Activated T-helper 17 cell treated with anti-CD3 and anti-CD28 coated beads, Interleukin-2, amount 50 U/mL, for 72 hours (primary cell): ENCODE measurements around the gene ZNF329. TPM values are rescaled to one million over a fixed set of nuclear protein-coding genes. Genes with fewer than 3 reads are reported as not detected.

Experiments used
- ATAC-seq: fragments of 150-1000 bp; cut with Tn5 transposase; replicated peaks from 2 replicates; pipeline ENCODE4 v1.10.0; 2021; ENCODE audit warnings: mild to moderate bottlenecking, moderate library complexity
- H3K27ac Mint-ChIP-seq: one replicate; pipeline ENCODE4 v1.8.0; 2022; ENCODE audit warnings: mixed read lengths
- H3K27me3 Mint-ChIP-seq: one replicate; pipeline ENCODE4 v1.8.0; 2022; ENCODE audit warnings: mixed read lengths
- H3K36me3 Mint-ChIP-seq: one replicate; pipeline ENCODE4 v1.8.0; 2022; ENCODE audit warnings: low read depth, mild to moderate bottlenecking, mixed read lengths
- H3K4me1 Mint-ChIP-seq: one replicate; pipeline ENCODE4 v1.8.0; 2022; ENCODE audit warnings: mixed read lengths
- H3K4me3 Mint-ChIP-seq: one replicate; pipeline ENCODE4 v1.8.0; 2022; ENCODE audit warnings: mild to moderate bottlenecking, mixed read lengths
- H3K9me3 Mint-ChIP-seq: one replicate; pipeline ENCODE4 v1.8.0; 2022; ENCODE audit warnings: mixed read lengths
- total RNA-seq, 2 donors: library from RNA; stranded (reverse); gene quantifications; one replicate each; pipeline ENCODE4 v1.2.3, GENCODE V29; 2022

Gene ZNF329
- 1 to 10 TPM; 3.8 to 7.0 TPM for total RNA-seq

DNA sequence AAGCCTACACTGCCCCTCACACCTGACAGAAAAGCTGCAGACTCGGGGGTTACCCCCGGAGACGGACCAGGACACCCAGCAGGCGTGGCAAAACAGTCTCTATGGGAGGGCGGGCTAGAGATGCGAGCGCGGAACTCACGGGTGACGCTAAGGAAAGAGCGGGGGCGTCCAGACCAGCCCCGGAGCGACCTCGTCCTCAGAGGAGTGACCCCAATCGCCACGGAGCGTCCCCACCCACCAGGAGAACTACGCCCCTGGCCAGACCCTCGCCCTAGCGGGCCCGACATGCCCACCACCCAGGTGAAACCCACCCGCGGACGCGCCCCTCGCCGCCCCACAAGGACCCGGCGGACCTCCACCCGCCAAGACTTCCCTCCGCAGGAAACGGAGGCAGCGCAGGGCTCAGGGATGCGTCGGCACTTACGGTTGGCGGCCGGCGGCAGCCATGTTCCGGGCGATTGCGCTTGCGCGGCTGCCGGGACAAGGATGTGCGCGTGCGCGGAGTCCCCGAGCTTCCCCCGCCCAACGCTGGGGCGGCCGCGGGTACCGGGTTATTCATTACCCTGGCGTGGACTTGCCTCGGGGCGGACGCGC, at the start of gene ZNF329:
ZNF329 (minus strand) TSS at position 462 of the 594 bp plus-strand sequence. CDS start 21,286 bp downstream, outside the sequence.
- Mint-ChIP-seq H3K36me3 (peaks cover 7% of the 10 kb centered on the region), H3K27ac (peak within 1 kb of the TSS; percentile 58), H3K4me1 (peaks cover 5% of the 10 kb centered on the region), H3K9me3 (no peaks in the 10 kb centered on the region), H3K27me3 (no peaks in the 10 kb centered on the region), H3K4me3 (peak within 1 kb of the TSS; percentile 85)
- peak; percentile 74 for ATAC-seq

DNA sequence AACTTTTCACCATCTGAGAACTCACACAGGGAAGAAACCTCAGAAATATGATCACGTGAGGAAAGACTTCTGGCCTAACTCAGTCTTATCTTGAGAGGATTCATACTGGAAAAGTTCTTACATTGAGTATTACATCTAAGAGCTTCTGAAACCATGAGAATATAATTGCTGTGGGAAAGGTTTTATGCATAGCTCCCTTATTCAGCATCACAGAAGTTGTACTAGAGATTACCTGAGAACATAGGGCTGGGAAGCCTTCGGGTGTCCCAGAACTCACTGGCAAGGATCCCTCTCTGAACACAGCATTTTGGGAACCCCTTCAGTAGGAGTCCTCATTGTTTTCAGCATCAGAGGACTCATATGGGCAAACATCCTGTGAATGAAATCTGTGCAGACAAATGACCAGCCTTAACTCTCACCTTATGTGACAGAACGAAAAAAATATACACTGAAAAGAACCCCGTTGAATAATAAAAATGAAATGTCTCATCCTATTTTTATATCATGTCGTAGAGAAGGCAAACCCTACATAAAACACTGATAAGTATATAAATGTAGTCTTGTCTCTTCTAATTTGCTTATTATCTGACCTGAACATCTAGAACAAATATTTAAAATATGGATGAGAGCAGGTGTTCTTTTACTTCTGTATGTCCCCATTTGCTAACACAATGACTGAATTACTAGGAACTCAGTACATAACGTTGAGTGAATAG, 46.5 kb upstream of the ZNF329 start:
- Mint-ChIP-seq H3K27ac (no peak overlapping the region), H3K36me3 (peaks cover 100% of the 10 kb centered on the region), H3K4me1 (no peaks in the 10 kb centered on the region), H3K9me3 (peaks cover 35% of the 10 kb centered on the region), H3K27me3 (no peaks in the 10 kb centered on the region), H3K4me3 (no peak overlapping the region)
- no peak for ATAC-seq

DNA sequence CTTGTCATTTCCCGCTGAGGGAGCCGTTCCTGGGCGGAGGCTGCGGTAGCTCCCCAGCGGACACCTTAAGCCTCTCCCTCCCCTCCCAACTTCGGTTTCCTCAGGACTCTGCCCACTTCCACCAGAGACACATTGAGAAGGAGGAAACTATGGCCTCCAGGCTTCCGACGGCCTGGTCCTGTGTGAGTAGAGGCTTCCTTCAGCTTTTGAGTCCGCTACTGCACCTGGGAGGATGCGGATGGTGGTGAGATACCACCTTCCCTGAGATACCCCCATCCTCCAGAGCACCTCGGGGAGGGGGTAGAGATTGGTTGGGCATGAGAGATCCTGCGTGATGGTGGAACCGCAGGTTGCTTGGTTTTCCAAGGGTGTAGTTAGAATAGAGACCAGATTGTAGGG, 33.2 kb upstream of the ZNF329 start:
- Mint-ChIP-seq H3K4me3 (peak overlapping the region; percentile 94), H3K9me3 (peaks cover 17% of the 10 kb centered on the region), H3K36me3 (peaks cover 78% of the 10 kb centered on the region), H3K27ac (peak overlapping the region; percentile 99), H3K4me1 (peaks cover 12% of the 10 kb centered on the region), H3K27me3 (no peaks in the 10 kb centered on the region)
- no peak for ATAC-seq

DNA sequence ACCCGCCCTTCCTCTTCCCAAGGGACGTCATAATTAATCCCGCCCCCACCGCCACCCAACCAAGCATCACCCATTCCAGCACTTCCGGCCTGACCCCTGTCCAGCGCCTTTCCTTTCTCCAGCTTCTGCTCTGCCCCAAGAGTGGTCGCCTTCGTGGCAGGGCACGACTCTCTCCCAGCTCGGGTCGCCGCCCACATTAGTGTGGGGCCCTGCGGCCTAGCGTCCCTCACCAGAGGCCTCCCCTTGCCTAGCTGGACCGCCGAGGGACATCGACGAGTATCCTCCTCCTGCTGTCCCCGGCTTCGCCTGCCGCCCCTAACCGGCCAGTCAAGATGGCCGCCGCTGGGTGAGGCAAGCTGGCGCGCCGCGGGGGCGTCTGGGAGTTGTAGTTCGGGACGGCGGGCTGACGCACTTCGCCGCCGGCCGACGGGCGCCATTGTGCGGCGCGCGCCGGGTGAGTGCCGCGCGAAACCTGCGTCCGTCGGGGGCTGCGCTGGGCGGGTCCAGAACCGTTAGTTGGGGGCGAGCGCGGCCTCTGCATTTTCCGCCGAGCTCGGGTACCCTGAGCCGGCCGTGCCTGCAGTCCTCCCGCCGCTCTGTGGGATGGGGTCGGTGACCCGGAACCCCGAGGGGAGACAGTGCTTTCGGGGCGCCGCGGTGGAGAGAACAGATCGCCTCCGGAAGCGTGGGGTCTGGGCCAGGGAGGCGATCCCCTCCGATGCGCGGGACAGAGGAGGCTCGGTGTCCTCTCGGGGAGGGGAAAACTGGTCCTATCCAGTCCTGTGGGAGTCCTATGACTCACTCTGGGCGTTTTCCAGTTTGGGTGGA, 32.6 kb upstream of the ZNF329 start, which contains the start of gene ZNF274:
ZNF274 (plus strand) TSS at position 73 of the 828 bp plus-strand sequence. CDS start 905 bp downstream, outside the sequence.
- peak within 1 kb of the TSS; percentile 99 for H3K27ac Mint-ChIP-seq
- peaks cover 72% of the 10 kb centered on the region for H3K36me3 Mint-ChIP-seq
- no peaks in the 10 kb centered on the region for H3K27me3 Mint-ChIP-seq
- peaks cover 12% of the 10 kb centered on the region for H3K4me1 Mint-ChIP-seq
- peaks cover 17% of the 10 kb centered on the region for H3K9me3 Mint-ChIP-seq
- peak within 1 kb of the TSS; percentile 94 for H3K4me3 Mint-ChIP-seq
- ATAC-seq, result peak; percentile 90

DNA sequence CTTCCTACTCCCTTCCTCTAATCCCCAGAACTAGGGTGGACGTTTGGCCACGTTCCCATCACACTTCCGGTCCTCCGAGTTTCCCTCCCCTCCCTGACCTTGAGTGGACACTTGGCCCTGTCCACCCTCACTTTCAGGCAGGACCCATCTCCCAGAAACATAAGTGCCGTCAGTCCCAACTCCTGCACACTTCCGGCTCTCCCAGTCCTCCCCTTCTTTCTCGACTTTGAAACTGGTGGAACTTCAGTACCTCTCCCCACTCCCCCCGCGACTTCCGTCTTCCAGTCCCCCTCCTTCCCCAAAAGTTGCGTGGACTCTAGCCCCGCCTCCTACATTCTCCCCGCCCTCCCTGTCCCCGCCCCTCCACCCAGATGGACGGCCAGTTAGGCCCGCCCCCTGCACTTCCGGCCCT, 32.0 kb upstream of the ZNF329 start:
- H3K9me3 Mint-ChIP-seq, result peaks cover 22% of the 10 kb centered on the region
- peaks cover 66% of the 10 kb centered on the region for H3K36me3 Mint-ChIP-seq
- H3K4me3 Mint-ChIP-seq, result peak overlapping the region; percentile 94
- no peaks in the 10 kb centered on the region for H3K27me3 Mint-ChIP-seq
- no peak for ATAC-seq
- H3K27ac Mint-ChIP-seq, result peak overlapping the region; percentile 99
- H3K4me1 Mint-ChIP-seq, result peaks cover 12% of the 10 kb centered on the region

DNA sequence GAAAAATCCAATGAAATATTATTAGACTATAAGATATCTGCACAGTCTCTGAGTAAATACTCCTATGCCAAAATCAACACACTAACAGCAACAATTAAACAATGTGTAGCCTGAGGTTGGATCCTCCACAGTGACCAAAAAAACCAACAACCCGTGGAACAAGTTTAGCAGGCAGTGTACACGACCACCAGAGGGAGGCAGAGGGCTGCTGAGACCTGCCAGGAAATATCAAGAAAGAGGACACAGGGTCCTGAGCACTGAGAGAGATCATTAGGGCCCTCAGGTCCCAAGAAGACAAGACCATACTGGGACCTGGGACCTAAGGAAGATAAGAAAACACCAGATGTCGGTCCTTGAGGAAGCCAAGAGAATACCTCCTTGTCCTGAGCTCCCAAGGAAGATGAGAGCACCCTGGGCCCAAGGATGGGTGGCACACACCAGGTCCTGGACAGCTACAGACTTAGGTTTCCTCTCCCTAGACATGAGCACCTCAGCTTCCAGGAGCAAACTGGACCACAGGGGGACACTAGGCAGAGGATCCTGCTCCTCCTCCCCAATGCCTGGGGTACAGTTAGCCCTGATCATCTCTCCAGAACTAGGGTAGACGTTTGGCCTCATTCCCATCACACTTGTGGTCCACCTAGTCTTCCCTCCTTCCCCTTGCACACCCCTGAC, 31.4 kb upstream of the ZNF329 start:
- no peaks in the 10 kb centered on the region for H3K27me3 Mint-ChIP-seq
- ATAC-seq, result no peak
- H3K4me3 Mint-ChIP-seq, result peak overlapping the region; percentile 94
- peaks cover 60% of the 10 kb centered on the region for H3K36me3 Mint-ChIP-seq
- peaks cover 22% of the 10 kb centered on the region for H3K9me3 Mint-ChIP-seq
- H3K4me1 Mint-ChIP-seq, result peaks cover 12% of the 10 kb centered on the region
- peak overlapping the region; percentile 99 for H3K27ac Mint-ChIP-seq

DNA sequence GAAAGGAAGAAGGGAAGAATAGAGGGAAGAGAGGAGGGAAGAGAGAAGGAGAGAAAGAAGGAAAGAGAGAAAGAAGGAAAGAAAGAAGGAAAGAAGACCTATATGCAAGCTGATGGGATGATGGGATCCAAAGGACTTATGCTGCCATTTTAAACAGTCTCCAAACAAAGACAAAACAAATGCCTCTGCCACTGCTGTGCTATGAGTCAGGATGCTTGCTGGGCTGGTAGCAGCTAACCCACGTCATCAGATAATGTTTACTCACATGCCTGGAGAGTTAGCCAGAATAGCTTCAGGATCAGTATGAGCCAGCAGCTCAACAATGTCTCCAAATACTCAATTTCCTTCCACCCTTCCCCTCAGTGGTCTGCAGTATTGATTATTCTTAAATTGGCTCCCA, 20.3 kb upstream of the ZNF329 start:
- ATAC-seq, result no peak
- Mint-ChIP-seq H3K4me3 (no peak overlapping the region), H3K36me3 (no peaks in the 10 kb centered on the region), H3K9me3 (peaks cover 18% of the 10 kb centered on the region), H3K4me1 (no peaks in the 10 kb centered on the region), H3K27ac (no peak overlapping the region), H3K27me3 (no peaks in the 10 kb centered on the region)

DNA sequence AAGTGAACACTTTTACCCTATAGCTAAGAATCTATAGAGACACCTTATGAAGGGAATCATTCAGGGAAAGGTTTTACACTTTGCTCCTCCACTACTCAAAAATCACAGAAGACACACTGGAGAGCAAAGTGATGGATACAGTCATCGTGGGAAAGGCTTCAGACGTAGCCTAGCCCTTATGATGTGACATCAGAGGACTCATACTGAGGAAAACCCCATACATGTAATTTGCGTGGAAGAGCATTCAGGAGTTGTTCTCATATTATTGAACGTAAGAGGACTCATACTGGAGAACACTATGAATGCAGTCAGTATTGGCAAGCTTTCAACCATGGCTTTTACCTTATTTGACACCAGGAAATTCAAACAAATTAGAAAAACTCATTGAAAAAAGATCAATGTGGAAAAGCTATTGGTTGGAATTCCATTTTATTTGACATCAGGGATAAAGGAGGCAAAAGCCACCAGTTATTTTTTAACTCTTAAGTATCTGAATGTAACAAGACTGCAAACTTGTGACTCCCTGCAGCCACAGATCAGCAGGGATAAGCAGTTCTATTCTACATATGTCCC, 16.2 kb upstream of the ZNF329 start:
- H3K9me3 Mint-ChIP-seq, result peaks cover 29% of the 10 kb centered on the region

DNA sequence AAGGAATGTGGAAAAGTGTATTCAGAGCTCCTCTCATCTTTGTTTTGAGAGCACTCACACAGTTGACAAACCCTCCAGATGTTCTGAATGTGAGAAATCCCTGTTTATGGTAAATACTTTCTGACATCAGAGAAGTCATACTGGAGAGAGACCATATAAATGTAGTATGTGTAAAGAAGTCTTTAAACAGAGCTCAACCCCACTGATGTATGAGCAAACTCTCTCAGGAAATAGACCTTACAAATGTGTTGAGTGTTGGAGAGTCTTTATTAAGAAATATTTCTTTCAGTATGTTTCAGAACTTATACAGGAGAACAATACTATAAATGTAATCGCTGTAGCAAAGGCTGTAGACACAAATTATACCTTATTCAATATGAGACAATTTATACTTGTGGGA, 15.7 kb upstream of the ZNF329 start:
- Mint-ChIP-seq H3K9me3 (peaks cover 31% of the 10 kb centered on the region), H3K27me3 (no peaks in the 10 kb centered on the region), H3K4me3 (no peak overlapping the region), H3K27ac (no peak overlapping the region), H3K36me3 (peaks cover 6% of the 10 kb centered on the region), H3K4me1 (no peaks in the 10 kb centered on the region)
- ATAC-seq, result no peak

More for the DNA sequence above, 16.2 kb upstream of the ZNF329 start:
- Mint-ChIP-seq H3K27me3 (no peaks in the 10 kb centered on the region), H3K27ac (no peak overlapping the region), H3K4me1 (no peaks in the 10 kb centered on the region), H3K36me3 (peaks cover 6% of the 10 kb centered on the region), H3K4me3 (no peak overlapping the region)
- ATAC-seq, result no peak

DNA sequence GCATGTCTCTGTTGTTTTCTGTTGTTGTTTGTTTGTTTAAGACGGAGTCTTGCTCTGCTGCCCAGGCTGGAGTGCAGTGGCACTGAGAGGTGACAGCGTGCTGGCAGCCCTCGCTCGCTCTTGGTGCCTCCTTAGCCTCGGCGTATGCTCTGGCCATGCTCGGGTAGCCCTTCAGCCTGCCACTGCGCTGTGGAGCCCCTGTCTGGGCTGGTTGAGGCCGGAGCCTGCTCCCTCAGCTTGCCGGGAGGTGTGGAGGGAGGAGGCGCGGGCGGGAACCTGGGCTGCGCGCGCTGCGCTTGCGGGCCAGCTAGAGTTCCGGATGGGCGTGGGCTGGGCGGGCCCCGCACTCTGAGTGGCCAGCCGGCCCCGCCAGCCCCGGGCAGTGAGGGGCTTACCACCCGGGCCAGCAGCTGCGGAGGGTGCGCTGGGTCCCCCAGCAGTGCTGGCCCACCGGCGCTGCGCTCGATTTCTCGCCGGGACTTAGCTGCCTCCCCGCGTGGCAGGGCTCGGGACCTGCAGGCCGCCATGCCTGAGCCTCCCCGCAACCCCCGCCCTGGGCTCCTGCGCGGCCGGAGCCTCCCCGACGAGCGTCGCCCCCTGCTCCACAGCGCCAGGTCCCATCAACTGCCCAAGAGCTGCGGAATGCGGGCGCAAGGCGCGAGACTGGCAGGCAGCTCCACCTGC, 6.6 kb upstream of the ZNF329 start:
- no peaks in the 10 kb centered on the region for H3K27me3 Mint-ChIP-seq
- H3K4me1 Mint-ChIP-seq, result no peaks in the 10 kb centered on the region
- peaks cover 7% of the 10 kb centered on the region for H3K9me3 Mint-ChIP-seq
- ATAC-seq, result no peak
- H3K27ac Mint-ChIP-seq, result no peak overlapping the region
- no peak overlapping the region for H3K4me3 Mint-ChIP-seq
- H3K36me3 Mint-ChIP-seq, result no peaks in the 10 kb centered on the region

DNA sequence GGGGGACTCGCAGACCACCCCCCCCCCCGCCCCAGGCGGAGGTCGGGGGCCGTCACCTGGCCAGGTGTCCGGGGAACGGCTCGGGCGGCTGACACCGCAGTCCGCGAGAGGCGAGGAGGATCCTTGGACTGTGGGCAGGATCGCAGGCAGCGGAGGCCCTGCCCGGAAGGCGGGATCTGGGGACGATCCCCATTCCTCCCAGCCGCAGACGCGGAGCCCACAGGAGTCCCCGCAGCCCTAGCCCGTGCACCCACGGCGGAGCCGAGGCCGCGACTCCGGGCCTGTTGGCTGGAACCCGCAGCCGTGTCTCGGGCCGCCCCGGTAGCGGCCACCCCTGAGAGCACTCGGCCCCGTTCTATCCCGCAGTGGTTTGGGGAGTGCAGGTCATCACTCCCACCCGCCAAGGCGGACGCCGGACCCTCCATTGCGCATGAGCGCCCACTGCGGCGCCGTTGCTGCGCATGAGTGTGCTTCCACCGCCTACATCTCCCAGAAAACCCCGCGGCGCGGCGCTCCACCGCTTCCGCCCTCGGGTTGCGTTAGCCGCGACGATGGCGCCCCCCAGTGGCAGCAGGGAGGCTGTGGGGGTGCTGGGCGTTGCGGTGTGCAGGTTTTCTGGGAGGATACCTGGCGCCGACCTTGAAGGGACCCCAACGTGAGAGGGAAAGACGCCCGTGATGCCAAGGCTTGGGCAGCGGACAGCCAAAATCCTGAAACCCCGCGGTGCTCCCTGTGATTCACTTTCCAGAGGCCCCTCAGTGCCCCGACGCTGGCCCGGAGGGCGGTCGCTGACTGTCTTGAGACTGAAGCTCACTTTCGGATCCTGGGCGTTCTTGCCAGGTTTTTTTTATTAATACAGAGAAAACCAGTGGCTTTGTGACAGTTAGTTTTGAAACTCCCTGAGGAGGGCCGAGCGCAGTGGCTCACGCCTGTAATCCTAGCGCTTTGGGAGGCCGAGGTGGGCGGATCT, 4.4 kb upstream of the ZNF329 start:
- Mint-ChIP-seq H3K4me3 (peak overlapping the region; percentile 76), H3K4me1 (peaks cover under 1% of the 10 kb centered on the region), H3K9me3 (peaks cover 3% of the 10 kb centered on the region), H3K27ac (peak overlapping the region; percentile 42), H3K27me3 (no peaks in the 10 kb centered on the region), H3K36me3 (no peaks in the 10 kb centered on the region)
- ATAC-seq, result peak; percentile 90

DNA sequence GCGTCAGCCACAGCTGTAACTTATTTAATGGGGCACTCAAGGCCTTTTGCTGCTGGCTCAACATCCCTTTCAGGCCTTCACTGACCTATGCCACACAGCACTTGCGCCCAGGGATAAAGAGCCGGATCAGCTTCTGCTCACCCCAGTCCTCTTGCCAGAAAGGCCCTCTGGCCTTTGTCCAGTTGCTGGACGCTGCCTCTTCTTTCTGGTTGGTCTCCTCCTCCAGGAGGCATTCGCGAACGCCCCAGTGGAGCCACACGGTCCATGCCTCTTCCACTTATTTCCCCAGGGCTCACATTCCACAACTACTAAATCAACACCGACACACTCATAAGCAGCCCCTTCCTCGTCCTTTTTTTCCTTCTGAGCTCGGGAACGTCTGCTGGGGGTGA, 3.7 kb upstream of the ZNF329 start:
- H3K9me3 Mint-ChIP-seq, result peaks cover 3% of the 10 kb centered on the region
- no peaks in the 10 kb centered on the region for H3K36me3 Mint-ChIP-seq
- H3K4me3 Mint-ChIP-seq, result peak overlapping the region; percentile 76
- H3K4me1 Mint-ChIP-seq, result peaks cover 5% of the 10 kb centered on the region
- ATAC-seq, result no peak
- H3K27ac Mint-ChIP-seq, result peak overlapping the region; percentile 42
- no peaks in the 10 kb centered on the region for H3K27me3 Mint-ChIP-seq
